SH-SY5Y (cell line): ENCODE measurements around the gene CMSS1.

Experiments used
- GATA2 ChIP-seq: IDR thresholded peaks from 2 replicates; pipeline ENCODE4 v1.6.1; 2011; ENCODE audit warnings: mild to moderate bottlenecking, low read depth, low read length
- GATA3 ChIP-seq: IDR thresholded peaks from 2 replicates; pipeline ENCODE4 v1.6.1; 2011; ENCODE audit warnings: low read depth, mild to moderate bottlenecking, low read length, moderate library complexity

DNA sequence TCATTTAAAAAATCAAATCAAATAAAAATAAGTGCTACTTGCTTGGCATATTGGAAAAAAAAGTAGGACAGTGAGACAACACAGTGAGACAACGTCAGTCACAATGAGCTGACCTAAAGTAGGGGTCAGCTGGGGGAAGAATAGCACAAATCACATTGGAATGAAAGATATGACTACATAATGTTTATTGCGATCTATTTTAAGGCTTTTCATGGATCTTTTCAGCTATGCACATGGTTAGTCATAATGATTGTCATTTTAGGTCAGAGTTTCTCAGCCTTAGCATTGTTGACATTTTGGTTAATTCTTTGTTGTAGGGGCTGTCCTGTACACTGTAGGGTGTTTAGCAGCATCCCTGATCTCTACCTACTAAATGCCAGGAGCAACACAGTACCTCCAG, 44.5 kb downstream of the CMSS1 start:
- TF ChIP-seq GATA3: no peak
- TF ChIP-seq GATA2: no peak
